Mammary epithelial cell (primary cell): ENCODE results near the gene ANKRD40CL.

Experiments used
- EZH2 ChIP-seq: IDR thresholded peaks from 2 replicates; pipeline ENCODE4 v1.6.1; 2012; ENCODE audit warnings: low read length, inconsistent platforms, borderline replicate concordance
- TF ChIP-seq, protein P1 (sequence below), 2 donors: IDR thresholded peaks in 1 of 2; conservative IDR thresholded peaks in 1 of 2; 2 replicates each; pipeline ENCODE4 v1.5.1; 2011 to 2012; ENCODE audit warnings: inconsistent platforms in 2 of 2, low read length in 2 of 2, mild to moderate bottlenecking in 2 of 2, control low read depth in 1 of 2, low read depth in 1 of 2; ENCODE audit not compliant: insufficient read depth in 1 of 2; ENCODE audit errors: extremely low read depth in 1 of 2

DNA sequence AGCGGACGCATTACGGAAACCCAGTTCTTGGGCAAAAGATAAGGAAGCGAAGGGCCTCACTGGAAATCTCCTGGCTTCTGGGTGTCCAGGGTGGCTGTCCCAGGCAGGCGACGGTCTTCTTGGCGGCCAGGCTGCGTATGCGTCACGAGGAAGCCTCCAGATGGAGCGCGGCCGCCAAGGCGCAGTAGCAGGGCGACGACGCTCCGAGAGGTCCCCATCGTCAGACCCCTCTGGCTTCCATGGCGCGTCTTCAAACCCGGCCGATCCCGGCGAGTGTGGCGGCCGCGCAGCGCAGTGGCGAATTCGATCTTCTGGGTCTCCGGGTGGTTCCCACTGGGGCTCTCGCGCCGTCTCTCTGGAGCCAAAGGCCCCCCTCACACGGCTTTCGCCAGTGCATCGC is 13.8 kb upstream of the ANKRD40CL start:
- TF ChIP-seq, protein P1, sequence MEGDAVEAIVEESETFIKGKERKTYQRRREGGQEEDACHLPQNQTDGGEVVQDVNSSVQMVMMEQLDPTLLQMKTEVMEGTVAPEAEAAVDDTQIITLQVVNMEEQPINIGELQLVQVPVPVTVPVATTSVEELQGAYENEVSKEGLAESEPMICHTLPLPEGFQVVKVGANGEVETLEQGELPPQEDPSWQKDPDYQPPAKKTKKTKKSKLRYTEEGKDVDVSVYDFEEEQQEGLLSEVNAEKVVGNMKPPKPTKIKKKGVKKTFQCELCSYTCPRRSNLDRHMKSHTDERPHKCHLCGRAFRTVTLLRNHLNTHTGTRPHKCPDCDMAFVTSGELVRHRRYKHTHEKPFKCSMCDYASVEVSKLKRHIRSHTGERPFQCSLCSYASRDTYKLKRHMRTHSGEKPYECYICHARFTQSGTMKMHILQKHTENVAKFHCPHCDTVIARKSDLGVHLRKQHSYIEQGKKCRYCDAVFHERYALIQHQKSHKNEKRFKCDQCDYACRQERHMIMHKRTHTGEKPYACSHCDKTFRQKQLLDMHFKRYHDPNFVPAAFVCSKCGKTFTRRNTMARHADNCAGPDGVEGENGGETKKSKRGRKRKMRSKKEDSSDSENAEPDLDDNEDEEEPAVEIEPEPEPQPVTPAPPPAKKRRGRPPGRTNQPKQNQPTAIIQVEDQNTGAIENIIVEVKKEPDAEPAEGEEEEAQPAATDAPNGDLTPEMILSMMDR (conservative IDR thresholded peaks at IDR 0.05 in 1 of 2, IDR thresholded peaks at IDR 0.05 in 1 of 2; ENCODE audit: extremely low read depth in 1 of 2, insufficient read depth in 1 of 2, low read depth in 1 of 2, low read length in 2 of 2), result no peak
- TF ChIP-seq EZH2, result no peak
